Activated T-helper 9 cell treated with anti-CD3 and anti-CD28 coated beads, Interleukin-2, amount 50 U/mL, for 16 hours (primary cell): ENCODE data around the gene ZNF385D.

Experiments
- DNase-seq: peaks from one replicate; pipeline ENCODE4 v3.0.0-alpha.2; 2020; ENCODE audit warnings: low read depth

ZNF385D gene

GRCh38 chr3:21613372-21614070, 137.5 kb downstream of the ZNF385D start:
- DNase-seq = no peak

DNA sequence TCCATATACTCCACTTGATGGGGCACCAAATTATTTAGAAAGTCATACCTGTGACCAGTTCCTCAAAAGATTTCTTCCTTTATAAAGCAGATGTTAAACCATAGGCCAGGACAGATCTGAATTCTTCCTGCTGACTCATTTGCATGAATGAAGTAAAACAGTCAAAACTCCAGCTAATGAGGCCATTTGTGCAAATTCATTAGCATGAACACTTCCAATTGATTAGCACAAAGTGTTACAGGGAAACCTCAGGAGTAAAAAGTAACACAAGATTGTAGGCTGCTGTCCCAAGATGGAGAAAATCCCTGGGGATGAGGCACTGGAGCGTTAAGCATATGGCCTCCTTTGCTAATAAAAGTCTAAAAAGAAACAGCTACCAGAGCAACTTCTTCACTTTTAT, 149.8 kb downstream of the ZNF385D start:
- DNase-seq = no peak

GRCh38 chr3:21599890-21600289, 151.1 kb downstream of the ZNF385D start:
- no peak for DNase-seq

DNA sequence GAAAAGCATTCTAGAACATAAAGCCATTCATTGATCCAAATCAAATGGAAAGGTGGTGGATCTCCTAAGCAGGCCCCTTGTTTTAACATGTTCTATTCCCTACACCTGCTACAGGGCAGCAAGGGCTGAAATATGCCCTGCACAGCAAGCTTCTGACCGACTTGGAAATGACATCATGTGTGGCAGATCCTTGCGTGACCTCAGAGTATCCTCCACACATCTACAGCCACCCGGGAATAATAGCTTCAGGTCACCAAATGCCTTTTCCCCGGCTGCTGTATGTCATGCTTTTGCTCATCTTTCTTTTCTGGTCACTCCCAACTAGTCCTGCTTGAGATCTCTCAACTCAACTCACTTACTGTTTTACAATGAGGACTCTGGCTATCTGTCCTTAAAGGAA, 158.2 kb downstream of the ZNF385D start:
- no peak for DNase-seq

DNA sequence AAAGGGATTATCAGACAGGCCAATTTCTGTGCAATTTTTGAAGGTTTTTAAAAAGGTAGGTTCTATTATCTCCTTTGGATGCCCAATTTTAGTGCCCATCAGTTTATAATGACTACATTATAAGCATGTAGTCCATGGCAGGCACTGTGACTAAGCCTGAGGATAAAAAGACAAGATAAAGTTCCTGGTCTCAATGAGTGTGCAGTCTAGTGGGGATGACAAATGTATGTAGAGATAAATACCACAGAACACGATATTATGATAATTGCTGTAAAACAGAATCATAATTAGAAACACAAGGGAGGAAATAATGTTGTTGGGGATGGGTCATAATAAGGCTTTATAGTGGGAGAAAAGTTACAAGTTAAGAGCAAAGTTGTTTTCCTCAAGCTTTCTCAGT, 163.1 kb downstream of the ZNF385D start:
- DNase-seq = no peak

DNA sequence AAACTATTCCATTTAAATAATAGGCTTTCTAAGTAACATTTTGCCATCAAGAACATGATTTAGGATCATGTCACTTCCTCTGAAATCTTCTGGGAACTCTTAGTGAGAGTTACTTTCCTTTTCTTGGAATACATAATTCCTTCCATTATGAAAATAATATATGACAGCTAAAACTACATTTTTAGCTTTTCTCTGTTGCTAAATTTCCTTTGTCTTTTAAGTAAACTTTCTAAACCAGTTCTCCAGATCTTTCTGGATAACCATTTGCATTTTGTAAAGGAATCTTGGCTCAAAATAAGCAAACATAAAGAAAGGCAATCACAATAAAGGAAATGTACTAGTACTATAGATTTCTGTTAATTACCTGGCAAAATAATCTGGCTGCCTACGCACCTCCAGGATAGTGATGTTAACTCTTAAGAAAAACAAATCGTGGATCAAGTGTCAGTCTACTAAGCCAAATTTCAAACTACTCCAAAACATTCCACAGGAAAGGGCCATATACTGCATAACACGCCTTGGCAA, 165.7 kb downstream of the ZNF385D start:
- no peak for DNase-seq

DNA sequence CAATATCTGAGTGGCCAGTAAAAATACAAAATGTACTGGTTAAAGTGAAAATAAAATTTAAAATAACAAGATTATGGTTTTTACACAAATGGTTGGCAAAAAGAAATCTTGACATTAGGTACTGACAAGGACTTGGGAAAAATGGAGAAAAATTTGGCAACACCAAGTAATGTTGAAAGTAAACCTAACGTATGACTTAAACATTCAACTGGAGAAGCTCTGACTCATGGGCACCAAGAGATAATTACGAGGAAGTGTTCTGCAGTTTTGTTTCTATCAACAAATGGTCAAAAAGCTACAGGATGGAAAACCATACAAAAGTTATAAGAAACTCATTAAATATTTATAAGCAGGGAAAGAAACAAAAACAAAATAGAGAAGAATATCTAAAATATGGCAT, 177.7 kb downstream of the ZNF385D start:
- DNase-seq = no peak

DNA sequence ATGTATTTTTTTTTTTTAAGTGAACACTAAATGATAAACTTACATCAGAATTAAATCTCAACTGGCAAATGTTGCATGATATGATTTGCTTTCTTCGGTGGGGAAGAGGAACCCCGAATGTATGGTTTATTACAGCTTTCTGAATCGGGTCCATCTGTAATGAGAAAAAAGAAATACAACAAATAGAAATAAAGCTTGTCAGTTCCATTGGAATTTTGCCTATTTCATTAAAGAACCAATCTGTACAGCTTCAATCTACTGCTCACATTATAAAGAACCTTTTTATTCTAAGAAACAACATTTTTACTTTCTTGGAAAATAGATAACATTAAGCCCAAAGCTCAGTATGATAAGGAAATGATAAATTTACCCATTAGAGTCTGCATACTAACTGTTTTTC, 186.5 kb downstream of the ZNF385D start:
- no peak for DNase-seq

- DNase-seq = no peak
Measured at GRCh38 chr3:21562243-21562642, 188.8 kb downstream of the ZNF385D start.

DNA sequence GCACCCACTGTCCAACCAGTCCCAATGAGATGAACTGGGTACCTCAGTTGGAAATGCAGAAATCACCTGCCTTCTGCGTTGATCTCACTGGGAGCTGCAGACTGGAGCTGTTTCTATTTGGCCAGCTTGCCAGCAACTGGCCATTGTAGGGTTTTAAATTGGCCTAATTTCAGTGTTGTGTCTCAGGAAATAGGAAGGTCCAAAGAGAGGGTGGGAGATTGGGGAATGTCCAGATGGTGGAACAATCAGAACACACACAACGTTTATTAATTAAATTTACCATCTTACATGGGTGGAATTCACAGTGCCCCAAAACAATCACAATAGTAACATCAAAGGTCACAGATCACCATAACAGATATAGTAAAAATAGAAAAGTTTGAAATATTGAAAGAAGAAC, 189.5 kb downstream of the ZNF385D start:
- DNase-seq = no peak

DNA sequence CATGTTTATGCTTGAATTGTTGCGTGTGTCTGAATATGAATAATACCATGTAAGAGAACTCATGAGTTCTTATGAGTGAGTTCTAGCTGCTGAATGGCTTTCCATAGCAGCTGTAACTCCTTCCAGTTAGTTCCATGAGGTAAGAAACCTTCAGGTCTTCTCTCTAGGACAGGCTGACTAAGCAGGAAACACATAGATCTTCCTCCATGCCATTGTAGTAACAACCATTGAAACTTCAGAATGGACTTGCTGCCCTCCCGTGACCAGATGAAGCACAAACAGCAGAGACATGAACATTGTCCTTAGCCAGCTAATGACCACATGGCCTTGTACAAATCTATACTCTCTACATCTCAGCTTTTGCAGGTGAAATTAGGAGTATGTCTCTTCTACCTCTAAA, 200.0 kb downstream of the ZNF385D start:
- DNase-seq = no peak

GRCh38 chr3:21544076-21544462, 206.9 kb downstream of the ZNF385D start:
- no peak for DNase-seq

DNA sequence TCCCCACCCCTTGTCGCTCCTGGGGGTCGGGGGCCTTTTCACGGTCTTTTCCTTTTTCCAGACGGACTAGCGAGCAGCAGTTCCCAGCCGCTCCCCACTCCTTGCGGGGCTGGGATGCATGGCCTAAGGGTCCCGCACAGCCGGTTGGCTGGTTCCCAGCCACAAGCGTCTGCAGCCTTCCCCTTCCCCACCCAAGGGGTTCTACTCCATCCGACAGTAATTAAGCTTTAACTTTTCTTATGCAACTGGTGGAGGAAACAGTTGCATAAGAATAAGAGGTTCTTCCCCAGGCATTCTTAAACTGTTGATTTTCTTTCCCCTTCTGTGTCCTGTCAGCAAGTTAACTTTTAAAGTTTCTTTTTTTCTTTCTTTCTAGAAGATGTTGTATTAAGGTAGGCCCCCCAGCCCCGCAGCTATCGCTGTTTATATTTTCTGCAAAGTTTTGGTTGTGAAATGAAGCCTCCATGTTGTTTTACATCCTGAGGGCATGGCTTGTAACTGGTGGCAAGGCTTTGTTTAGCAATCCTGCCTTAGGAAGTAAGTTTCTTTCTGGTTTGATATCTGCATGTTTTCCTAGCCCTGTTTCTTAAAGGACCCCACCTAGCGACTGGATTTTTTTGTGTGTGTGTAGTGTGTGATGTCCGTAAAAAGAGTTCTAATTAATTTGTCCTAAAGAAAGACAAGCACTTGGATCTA, 207.5 kb downstream of the ZNF385D start:
- no peak for DNase-seq

GRCh38 chr3:21542656-21543379, 208.2 kb downstream of the ZNF385D start:
- no peak for DNase-seq

GRCh38 chr3:21540265-21540664, 210.7 kb downstream of the ZNF385D start:
- no peak for DNase-seq

DNA sequence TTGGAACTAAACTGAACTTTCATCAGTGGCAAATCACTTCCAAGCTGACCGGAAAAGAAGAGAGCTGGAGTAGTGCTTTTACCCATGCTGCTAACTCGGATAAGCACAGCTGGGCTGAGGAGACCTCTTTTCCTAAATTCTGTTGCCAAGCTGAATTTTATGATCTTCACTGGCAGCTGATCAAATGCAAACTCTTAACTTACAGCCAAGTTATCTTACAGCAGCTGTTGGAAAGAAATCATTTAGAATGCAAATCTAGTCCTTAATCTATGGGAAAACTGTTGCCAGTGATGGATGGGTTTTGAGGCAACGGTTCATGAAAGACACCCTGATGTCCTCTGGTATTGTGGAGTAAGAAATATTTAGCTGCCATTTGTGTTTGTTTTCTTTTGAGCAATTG, 216.5 kb downstream of the ZNF385D start:
- no peak for DNase-seq

DNA sequence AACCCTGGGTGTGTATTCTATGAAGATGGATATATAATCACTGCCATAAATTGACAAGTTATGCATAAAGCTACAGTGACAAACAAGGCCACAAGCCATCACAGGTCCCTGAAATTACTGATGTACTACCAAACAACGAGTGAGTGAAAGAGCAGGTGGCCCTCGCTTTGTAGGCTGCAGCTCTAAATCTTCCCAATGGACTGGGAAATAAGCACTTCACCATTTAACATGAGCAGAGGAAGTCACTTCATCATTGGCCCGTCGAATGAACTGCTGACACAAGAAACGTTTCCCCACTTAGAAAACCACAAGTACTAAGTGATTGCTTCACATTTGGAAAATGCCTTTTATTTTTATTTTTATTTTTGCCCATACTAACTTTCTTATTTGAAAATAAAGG, 218.0 kb downstream of the ZNF385D start:
- DNase-seq = no peak

GRCh38 chr3:21531909-21532308, 219.1 kb downstream of the ZNF385D start:
- no peak for DNase-seq

GRCh38 chr3:21528291-21528995, 222.6 kb downstream of the ZNF385D start:
- DNase-seq = no peak

DNA sequence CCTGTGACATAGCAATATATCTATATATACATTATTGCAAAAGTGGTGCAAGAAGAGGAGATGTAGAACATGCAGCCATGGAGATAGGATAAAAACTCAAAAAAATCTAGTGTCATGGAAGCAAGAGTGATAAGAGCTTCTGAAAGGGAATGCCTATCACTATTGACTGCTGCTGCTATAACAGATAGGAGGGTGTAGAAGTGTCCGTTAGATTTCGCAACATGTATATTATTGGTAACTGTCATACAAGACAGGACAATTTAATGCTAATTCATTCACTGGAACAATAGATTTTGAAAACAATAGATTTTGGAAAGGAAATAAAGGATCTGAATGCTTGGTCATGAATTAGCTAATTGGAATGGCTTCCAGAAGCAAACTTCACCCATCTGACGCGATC, 224.5 kb downstream of the ZNF385D start:
- no peak for DNase-seq

- DNase-seq = no peak
Measured at GRCh38 chr3:21524133-21524532, 226.9 kb downstream of the ZNF385D start.
